ENCODE measurements around the gene ITPKA.

DNA sequence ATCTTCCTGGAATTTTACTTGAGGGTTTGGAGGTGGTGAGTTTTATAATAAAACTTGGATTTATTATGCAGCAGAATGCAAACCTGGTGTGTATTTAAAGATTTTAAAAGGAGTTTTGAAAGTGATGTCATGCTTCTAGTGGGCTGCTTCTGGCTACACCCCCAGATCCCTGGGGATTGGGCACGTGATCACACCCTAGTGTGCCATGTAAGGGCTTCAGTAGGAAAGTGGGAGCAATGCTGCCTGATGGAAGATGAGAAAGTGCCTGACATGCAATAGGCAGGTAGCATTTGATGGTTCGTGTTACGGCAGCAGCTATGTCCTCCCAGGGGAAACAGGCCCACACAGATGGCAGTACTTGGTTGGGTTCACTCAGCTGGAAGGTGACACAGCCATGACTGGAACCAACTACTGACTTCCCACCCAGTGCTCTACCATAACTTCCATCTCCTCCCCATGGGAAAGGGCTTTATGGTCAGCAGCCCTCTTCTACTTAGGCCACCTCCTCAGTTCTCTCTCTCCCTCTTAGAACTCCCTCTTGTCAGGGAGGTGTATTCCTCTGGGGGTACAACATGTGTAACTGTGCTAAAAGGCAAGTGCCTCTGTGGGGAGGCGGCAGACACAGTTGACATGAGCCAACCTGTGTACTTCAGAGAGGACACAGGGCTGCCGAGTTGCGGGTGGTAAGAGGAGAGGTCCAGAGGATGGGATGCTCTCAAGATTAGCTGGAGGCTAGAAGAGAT, 5.6 kb downstream of the ITPKA start:
- TF ChIP-seq, protein P1, sequence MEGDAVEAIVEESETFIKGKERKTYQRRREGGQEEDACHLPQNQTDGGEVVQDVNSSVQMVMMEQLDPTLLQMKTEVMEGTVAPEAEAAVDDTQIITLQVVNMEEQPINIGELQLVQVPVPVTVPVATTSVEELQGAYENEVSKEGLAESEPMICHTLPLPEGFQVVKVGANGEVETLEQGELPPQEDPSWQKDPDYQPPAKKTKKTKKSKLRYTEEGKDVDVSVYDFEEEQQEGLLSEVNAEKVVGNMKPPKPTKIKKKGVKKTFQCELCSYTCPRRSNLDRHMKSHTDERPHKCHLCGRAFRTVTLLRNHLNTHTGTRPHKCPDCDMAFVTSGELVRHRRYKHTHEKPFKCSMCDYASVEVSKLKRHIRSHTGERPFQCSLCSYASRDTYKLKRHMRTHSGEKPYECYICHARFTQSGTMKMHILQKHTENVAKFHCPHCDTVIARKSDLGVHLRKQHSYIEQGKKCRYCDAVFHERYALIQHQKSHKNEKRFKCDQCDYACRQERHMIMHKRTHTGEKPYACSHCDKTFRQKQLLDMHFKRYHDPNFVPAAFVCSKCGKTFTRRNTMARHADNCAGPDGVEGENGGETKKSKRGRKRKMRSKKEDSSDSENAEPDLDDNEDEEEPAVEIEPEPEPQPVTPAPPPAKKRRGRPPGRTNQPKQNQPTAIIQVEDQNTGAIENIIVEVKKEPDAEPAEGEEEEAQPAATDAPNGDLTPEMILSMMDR (IDR thresholded peaks at IDR 0.05): no peak
- TF ChIP-seq POLR2A (IDR thresholded peaks at IDR 0.05): no peak

Measured in tibial nerve (tissue), 3 donors.